ENCODE data around the gene MYZAP. TPM values are rescaled to one million over a fixed set of nuclear protein-coding genes. Genes with fewer than 3 reads are reported as not detected.
A peak's percentile ranks its signal among the peaks of the same experiment; 100 is the strongest.

MYZAP gene
- total and polyA plus RNA-seq, 2 of the 13 experiments (the other 11 are each of a cell fraction or from before 2014, with no cell fraction given): not detected

GRCh38 chr15:57732526-57733331 is 141.0 kb downstream of the MYZAP start (continued):
- TF ChIP-seq ZNF101 (CRISPR knock-in tag; IDR thresholded peaks at IDR 0.05; ENCODE audit: borderline replicate concordance, low read depth) (no peak), CC2D1A (CRISPR knock-in tag; IDR thresholded peaks at IDR 0.05) (no peak), IKZF1 (IDR thresholded peaks at IDR 0.05) (no peak), ZMYM2 (CRISPR knock-in tag; IDR thresholded peaks at IDR 0.05) (no peak), CTCF (CRISPR knock-in tag; IDR thresholded peaks at IDR 0.05) (peak; percentile 71), PITX1 (CRISPR knock-in tag; IDR thresholded peaks at IDR 0.05) (no peak), ATRX (CRISPR knock-in tag; IDR thresholded peaks at IDR 0.05; ENCODE audit: borderline replicate concordance) (no peak), SMC3 (IDR thresholded peaks at IDR 0.05; ENCODE audit: low read length) (peak; percentile 45), ZNF232 (CRISPR knock-in tag; IDR thresholded peaks at IDR 0.05; ENCODE audit: borderline replicate concordance) (no peak), HNF1A (IDR thresholded peaks at IDR 0.05; ENCODE audit: low read depth) (no peak), HNF1A (CRISPR knock-in tag; IDR thresholded peaks at IDR 0.05; ENCODE audit: borderline replicate concordance) (no peak), DMTF1 (CRISPR knock-in tag; IDR thresholded peaks at IDR 0.05) (no peak)
